Tibial nerve (tissue), 4 donors: ENCODE results near the gene CD177. TPM values are rescaled to one million over a fixed set of nuclear protein-coding genes. Genes with fewer than 3 reads are reported as not detected.
"Not testable (repeated sequence)": the region's sequence is repeated elsewhere in the genome, so short reads cannot be mapped to it uniquely, and the experiment has no call there.

Experiments
- DNase-seq, 2 donors: peaks; one replicate each; pipeline ENCODE4 v3.0.0-alpha.2; 2019; ENCODE audit warnings: low spot score in 2 of 2
- H3K27ac ChIP-seq, 4 donors: fragments of 200-600 bp; sonication (generic) in 3 of 4; one replicate each; pipeline ENCODE4 v1.5.1; 2017 to 2019; ENCODE audit warnings: mild to moderate bottlenecking in 1 of 4
- H3K27me3 ChIP-seq, 2 donors: fragments of 200-600 bp; sonication (generic) in 1 of 2; one replicate each; pipeline versions ENCODE4 v1.5.1 to v1.6.0; 2017 to 2019
- H3K36me3 ChIP-seq, 3 donors: fragments of 200-600 bp; sonication (generic); one replicate each; pipeline ENCODE4 v1.5.1; 2018 to 2019
- H3K4me1 ChIP-seq, 4 donors: fragments of 200-600 bp; sonication (generic) in 3 of 4; one replicate each; pipeline ENCODE4 v1.5.1; 2017 to 2019
- H3K4me3 ChIP-seq, 4 donors: fragments of 200-600 bp; sonication (generic) in 3 of 4; one replicate each; pipeline ENCODE4 v1.5.1; 2017 to 2019; ENCODE audit warnings: mild to moderate bottlenecking in 1 of 4, moderate library complexity in 1 of 4
- H3K9me3 ChIP-seq, 4 donors: fragments of 200-600 bp; sonication (generic) in 3 of 4; one replicate each; pipeline ENCODE4 v1.5.1; 2017 to 2019
- EP300 ChIP-seq, 2 donors: sonication (generic); formaldehyde crosslinking; IDR thresholded peaks; one replicate each; pipeline ENCODE4 v1.6.1; 2017; ENCODE audit warnings: antibody characterized with exemption in 2 of 2, mild to moderate bottlenecking in 1 of 2
- POLR2A ChIP-seq, 2 donors: fragments of 450-650 bp; IDR thresholded peaks; one replicate each; pipeline ENCODE4 v1.6.1; 2017; ENCODE audit warnings: antibody characterized with exemption in 2 of 2, mild to moderate bottlenecking in 2 of 2, moderate library complexity in 2 of 2
- WGBS, 2 donors: methylation state at CpG; one replicate each; pipeline ENCODE4 v1.1.5; 2018; 5-methylcytosine and 5-hydroxymethylcytosine counted together
- total RNA-seq, 4 donors: library from RNA; depleted of rRNA; stranded (reverse); fragments of >200 nt; gene quantifications; one replicate each; pipeline ENCODE4 v1.1.0, GENCODE V29; 2016
- TF ChIP-seq, protein P1 (sequence below), 5 experiments: fragments of 200-600 bp in 3 of 5; fragments of 450-650 bp in 2 of 5; sonication (generic) in 3 of 5; IDR thresholded peaks; one replicate each; pipeline ENCODE4 v1.5.1; 2016 to 2019; ENCODE audit warnings: antibody characterized with exemption in 5 of 5, mild to moderate bottlenecking in 3 of 5, moderate library complexity in 2 of 5

Gene CD177
- total RNA-seq, 4 donors from 2014 or later: 5.5 to 42.6 (median 25.3) TPM

DNA sequence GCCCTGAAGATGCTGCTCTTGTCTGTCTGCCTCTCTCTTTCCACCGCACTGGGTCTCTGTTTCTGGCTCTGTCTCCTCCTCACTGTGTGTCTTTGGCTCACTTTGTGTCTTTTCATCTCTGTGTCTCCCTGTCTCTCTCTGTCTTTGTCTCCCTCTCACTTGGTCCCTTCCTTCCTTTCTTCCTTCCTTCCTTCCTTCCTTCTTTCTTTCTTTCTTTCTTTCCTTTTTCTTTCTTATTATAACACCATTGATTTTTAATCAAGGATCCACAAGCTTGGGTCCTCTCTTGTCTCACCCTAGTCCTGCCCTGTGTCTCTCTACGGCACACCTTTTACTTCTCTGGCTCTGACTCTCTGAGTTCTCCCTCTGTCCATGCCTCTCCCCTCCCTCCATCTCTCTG, 14.3 kb downstream of the CD177 start:
- no peaks in the 10 kb centered on the region for H3K9me3 ChIP-seq
- no peaks in the 10 kb centered on the region for H3K27me3 ChIP-seq
- no peak for DNase-seq
- WGBS, 2 donors: 78 to 89% methylated on average over 2 of the region's 2 CpGs
- no peaks in the 10 kb centered on the region for H3K36me3 ChIP-seq
- H3K27ac ChIP-seq: no peak overlapping the region
- no peak for TF ChIP-seq POLR2A (IDR thresholded peaks at IDR 0.05)
- no peak for TF ChIP-seq EP300 (IDR thresholded peaks at IDR 0.05)
- TF ChIP-seq, protein P1, sequence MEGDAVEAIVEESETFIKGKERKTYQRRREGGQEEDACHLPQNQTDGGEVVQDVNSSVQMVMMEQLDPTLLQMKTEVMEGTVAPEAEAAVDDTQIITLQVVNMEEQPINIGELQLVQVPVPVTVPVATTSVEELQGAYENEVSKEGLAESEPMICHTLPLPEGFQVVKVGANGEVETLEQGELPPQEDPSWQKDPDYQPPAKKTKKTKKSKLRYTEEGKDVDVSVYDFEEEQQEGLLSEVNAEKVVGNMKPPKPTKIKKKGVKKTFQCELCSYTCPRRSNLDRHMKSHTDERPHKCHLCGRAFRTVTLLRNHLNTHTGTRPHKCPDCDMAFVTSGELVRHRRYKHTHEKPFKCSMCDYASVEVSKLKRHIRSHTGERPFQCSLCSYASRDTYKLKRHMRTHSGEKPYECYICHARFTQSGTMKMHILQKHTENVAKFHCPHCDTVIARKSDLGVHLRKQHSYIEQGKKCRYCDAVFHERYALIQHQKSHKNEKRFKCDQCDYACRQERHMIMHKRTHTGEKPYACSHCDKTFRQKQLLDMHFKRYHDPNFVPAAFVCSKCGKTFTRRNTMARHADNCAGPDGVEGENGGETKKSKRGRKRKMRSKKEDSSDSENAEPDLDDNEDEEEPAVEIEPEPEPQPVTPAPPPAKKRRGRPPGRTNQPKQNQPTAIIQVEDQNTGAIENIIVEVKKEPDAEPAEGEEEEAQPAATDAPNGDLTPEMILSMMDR (IDR thresholded peaks at IDR 0.05): no peak
- H3K4me1 ChIP-seq: no peaks in the 10 kb centered on the region
- no peak overlapping the region for H3K4me3 ChIP-seq

- not testable (repeated sequence) for H3K36me3 ChIP-seq, H3K4me1 ChIP-seq, H3K4me3 ChIP-seq, DNase-seq, H3K9me3 ChIP-seq, H3K27me3 ChIP-seq, H3K27ac ChIP-seq
- 66 to 79% methylated on average over 5 to 9 of the region's 9 CpGs for WGBS, 2 donors
Observed at GRCh38 chr19:43368897-43369296, 15.4 kb downstream of the CD177 start.

GRCh38 chr19:43371909-43372308, 18.4 kb downstream of the CD177 start:
- Histone ChIP-seq H3K27ac (no peak overlapping the region), H3K36me3 (no peaks in the 10 kb centered on the region), H3K4me3 (no peak overlapping the region), H3K9me3 (no peaks in the 10 kb centered on the region), H3K4me1 (no peaks in the 10 kb centered on the region), H3K27me3 (no peaks in the 10 kb centered on the region)
- no peak for DNase-seq
- 64 to 67% methylated on average over 8 of the region's 8 CpGs for WGBS, 2 donors
- TF ChIP-seq, protein P1 (IDR thresholded peaks at IDR 0.05): no peak
- TF ChIP-seq EP300 (IDR thresholded peaks at IDR 0.05) (no peak), POLR2A (IDR thresholded peaks at IDR 0.05) (no peak)

DNA sequence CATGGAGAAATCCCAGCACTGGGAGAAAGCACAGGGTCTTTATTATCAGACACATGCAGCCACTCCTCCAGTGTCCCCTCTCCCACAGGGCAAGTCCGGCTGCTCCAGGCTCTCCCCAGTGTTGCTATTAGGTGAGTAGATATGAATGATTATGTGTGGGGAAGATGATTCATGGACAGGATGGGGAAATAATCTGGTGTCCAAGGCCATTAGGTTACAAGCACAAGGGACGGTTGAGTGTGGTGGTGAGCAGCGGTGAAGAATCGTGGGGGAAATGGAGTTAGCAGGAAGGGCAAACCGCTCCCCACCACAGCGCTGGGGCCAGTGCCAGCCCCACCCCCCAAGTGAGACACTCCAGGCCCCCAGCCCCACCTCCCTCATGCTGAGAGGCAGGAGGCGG, 19.0 kb downstream of the CD177 start:
- Histone ChIP-seq H3K27ac (no peak overlapping the region), H3K4me3 (no peak overlapping the region), H3K36me3 (no peaks in the 10 kb centered on the region), H3K9me3 (no peaks in the 10 kb centered on the region), H3K27me3 (no peaks in the 10 kb centered on the region), H3K4me1 (no peaks in the 10 kb centered on the region)
- DNase-seq: no peak
- 78 to 82% methylated on average over 7 of the region's 7 CpGs for WGBS, 2 donors
- TF ChIP-seq EP300 (IDR thresholded peaks at IDR 0.05) (no peak), POLR2A (IDR thresholded peaks at IDR 0.05) (no peak)
- TF ChIP-seq, protein P1 (IDR thresholded peaks at IDR 0.05): no peak

GRCh38 chr19:43377624-43378023, 24.1 kb downstream of the CD177 start:
- not testable (repeated sequence) for H3K27me3 ChIP-seq, H3K4me3 ChIP-seq, H3K4me1 ChIP-seq, H3K9me3 ChIP-seq, H3K27ac ChIP-seq, DNase-seq, H3K36me3 ChIP-seq
- no CpG with 5 or more reads among the region's 3 CpGs for WGBS, 2 donors

DNA sequence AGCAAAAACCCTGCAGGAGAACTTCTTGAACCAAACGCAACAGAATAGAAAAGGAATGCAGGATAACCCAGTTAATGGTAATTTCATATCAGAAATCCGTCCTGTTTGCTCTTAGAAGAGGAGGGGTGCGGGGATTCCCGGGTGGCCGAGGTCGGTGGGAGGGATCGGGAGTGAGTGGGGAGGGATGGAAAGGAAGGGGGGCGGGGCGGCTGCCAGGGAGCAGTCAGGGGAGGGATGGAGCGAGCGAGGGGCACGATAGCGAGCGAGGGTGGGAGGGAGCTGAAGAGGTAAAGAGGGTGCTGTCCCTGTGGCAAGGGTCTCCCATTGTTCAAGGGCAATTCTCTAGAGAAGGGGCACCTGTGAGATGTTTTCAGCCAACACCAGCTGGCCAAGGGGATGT, 26.5 kb downstream of the CD177 start:
- no peak for DNase-seq
- WGBS, 2 donors: 48 to 52% methylated on average over 14 of the region's 14 CpGs
- H3K4me1 ChIP-seq: no peaks in the 10 kb centered on the region
- TF ChIP-seq, protein P1 (IDR thresholded peaks at IDR 0.05): no peak
- peak overlapping the region in 1 of 4 donors; percentile 10 for H3K4me3 ChIP-seq
- H3K27me3 ChIP-seq: no peaks in the 10 kb centered on the region
- no peaks in the 10 kb centered on the region for H3K36me3 ChIP-seq
- no peaks in the 10 kb centered on the region for H3K9me3 ChIP-seq
- H3K27ac ChIP-seq: no peak overlapping the region
